GM18909 (cell line): ENCODE results near the gene RTN4RL2.
"Not testable (repeated sequence)": the region's sequence is repeated elsewhere in the genome, so short reads cannot be mapped to it uniquely, and the experiment has no call there.

Source experiments
- ATAC-seq: cut with Tn5 transposase; IDR thresholded peaks from one replicate; pipeline ENCODE4 v1.9.1; 2021; ENCODE audit warnings: mild to moderate bottlenecking; ENCODE audit not compliant: unreplicated experiment, poor library complexity

The RTN4RL2 gene

DNA sequence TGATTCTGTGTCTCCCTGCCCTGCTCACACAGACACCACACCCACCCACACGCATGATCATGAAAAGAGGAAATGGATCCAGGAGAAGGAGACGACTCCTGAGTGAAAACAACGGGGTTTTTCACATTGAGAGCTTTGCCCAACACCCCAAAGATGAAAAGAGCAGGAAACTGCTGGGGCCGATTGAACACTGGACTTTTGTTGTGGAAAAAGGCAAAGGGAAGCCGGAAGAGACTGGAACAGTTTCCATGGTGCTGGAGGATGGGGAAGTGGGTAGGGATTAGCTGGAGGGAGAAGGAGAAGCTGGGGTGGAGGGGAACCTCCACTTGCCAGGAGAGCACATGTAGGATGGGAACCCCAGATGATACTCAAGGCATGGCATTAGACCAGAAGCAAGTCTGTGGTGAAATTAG is 28.2 kb upstream of the RTN4RL2 start:
- ATAC-seq: no peak

DNA sequence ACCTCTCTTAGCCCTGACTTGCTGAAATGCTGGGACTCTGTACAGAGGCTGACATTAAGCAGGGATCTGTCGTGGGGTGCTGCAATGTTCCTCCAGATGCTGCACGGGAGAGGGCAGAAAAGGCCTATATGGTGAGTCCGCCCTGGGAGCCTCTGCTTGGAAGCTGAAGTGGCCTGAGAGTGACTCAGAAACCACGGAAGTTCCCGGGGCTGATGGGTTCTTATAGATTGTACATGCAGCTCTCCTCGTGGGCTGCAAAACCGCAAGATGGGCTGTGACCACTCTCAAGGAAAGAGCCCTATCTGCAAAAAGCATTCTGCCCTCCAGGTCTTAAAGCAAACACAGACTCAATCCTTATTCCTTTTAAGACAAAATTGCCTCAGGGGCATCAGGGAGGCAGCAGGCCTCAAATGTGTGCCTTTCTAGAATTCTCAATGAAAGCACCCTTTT is 27.6 kb upstream of the RTN4RL2 start:
- ATAC-seq: peak; percentile 41

DNA sequence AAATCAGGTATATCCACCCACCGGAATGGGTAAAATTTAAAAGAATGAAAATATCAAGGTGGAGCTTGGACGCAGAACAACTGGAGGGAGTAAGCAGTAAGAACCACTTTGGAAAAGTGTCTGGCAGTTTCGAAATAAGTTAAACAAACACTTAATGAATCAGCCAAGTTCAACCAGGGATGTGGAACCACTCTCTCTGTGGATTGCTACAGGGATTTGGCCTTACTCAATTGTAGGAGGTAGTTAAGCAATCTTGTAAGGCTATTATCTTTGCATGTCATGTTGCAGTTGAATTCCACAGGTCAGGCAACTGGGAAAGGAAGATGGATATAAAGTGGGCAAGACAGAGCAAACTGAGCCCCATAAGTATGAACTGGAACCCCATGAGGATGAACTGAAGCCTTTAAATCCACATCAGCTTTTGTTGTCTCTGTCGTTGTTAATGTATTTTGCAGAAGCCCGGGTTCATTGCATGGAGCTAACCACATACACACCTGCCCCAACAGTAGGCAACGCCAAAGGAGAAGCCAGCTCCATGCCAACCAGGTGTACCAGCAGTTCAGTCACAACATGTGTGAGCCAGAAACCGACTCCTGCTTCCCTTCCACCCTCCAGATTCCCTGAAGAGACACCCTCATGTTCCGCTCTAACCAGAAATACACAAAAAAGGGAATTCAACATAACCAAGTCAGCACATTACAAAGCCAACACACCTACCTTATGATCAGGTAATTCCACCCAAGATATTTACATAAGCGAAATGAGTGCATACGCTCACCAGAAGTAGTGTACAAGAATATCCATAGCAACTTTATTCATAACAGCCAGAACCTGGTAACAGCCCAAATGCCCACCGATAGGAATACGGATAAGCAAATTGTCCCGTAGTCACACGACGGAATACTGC is 25.4 kb upstream of the RTN4RL2 start:
- ATAC-seq: no peak

DNA sequence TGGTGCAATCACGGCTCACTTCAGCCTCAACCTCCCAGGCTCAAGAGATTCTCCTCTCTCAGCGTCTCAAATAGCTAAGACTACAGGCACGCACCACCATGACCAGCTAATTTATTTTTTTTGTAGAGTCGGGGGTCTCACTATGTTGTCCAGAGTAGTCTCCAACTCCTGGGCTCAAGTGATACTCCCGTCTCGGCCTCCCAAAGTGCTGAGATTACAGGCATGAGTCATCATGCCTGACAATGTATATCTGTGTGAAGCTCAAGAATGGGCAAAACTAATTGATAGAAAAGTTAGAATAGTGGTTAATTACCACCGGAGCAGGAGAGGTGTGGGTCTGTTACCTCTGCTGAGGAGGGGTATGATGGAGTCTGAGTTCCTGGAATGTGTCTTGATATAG is 24.3 kb upstream of the RTN4RL2 start:
- no peak for ATAC-seq

DNA sequence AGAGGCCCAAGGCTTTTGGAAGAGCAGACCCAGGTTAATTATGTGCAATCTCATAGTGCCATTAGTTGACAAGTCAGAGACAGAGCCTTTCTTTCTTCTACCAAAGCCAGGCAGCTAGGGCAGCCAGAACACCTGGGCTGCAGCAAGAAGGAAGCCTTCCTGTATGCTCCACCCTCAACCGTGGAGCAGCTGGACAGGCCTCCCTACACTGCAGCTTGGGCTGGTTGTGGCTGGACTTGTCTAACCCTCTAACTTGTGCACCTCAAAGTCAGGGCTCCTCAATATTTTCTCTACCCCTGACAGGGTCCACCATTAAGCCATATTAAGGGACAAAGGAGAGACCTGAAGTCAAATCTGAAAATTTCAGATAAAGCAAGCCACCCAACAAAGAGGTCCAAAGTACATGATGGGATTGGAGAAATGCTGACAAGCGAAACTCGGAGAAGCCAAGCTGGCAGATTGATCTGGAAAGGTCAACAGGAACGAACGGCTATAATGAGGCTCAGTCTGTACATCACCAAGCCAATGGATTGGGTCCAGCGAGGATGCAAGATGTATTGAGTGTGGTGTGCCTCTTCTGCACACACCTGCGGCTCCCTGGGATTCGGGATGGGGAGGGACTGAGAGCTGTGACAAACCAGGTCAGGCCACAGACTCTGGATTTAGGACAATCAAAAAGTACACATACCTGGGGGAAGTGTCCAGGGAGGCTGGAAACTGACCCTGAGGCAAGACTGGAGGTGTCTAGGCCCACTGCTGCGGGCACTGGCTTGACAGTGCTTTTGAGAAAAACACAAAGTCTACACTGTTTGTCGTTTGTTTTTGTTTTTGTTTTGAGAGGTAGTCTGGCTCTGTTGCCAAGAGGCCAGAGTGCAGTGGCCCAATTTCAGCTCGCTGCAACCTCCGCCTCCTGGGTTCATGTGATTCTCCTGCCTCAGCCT is 21.7 kb upstream of the RTN4RL2 start:
- no peak for ATAC-seq

DNA sequence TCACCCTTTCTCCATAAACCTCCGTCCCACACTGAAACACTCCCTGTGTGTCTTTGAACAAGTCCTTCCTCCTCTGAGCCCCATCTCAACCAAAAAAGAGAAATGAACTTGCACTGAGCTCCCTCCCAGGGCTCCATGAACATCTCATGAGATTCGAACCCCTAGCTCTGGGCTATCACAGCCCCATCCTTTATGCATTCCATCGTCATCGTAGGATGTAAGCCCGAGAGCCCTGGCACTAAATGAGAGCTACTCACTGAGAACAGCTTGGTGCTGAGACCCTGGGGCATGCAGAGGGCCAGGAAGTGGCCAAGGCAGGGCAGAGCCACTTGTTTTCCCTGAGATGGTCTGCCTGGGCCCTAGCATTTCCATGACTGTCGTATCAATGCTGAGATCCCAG is 20.5 kb upstream of the RTN4RL2 start:
- no peak for ATAC-seq

DNA sequence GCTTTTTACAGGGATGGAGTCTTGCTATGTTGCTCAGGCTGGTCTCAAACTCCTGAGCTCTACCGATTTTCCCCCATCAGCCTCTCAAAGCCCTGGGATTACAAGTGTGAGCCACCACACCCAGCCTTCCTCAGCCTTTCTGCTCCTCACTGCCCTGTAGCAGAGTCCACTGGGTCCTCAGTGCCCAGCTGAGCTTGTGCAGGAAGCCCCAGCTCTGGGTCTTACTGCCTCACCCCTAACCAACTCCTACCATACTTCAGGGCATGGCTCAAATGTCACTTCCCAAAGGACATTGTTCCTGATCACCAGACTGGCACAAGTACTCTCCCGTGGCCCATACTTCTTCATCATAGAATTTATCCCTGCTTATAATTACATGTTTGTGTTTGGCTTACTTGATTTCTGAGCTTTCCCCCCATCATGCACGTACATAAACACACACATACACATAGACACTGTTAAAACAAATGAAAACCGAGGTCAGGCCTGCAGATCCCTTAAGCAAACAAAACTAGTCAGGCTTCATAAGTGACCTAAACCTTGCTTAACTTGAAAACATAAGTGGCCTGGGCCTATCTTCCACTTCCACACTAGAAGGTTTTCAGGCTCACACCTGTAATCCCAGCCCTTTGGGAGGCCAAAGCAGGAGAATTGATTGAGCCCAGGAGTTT is 19.4 kb upstream of the RTN4RL2 start:
- no peak for ATAC-seq

DNA sequence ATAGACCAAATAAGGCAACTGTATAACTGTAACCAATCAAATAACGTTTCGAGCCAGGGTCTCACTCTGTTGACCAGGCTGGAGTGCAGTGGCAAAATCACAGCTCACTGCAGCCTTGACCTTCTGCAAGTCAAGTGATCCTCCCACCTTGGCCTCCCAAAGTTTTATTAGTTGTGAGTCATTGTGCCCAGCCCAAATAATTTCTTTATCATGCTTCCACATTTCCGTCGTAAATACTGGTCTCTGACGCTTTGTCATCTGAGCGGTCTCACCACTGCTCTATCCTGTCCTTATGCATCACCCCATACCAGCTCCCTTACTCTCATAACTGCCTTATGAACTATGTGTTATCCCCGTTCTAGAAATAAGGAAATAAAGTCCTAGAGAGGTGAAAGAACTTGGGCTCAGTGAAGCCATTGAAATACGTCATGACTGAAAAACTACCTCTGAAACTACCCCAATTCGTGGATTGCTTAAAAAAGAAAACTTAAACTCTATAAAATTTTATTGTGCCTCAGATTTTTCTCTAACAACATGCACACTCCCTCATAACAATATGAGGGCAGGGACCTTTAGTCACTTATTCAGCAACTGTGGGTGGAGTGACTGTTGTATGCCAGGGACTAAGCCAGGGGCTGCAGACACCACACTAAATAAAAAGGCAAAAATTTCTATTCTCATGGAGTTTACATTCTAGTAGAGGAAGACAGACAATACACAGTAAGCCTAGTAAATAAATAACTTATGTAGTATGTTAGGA is 15.8 kb upstream of the RTN4RL2 start:
- ATAC-seq: no peak

DNA sequence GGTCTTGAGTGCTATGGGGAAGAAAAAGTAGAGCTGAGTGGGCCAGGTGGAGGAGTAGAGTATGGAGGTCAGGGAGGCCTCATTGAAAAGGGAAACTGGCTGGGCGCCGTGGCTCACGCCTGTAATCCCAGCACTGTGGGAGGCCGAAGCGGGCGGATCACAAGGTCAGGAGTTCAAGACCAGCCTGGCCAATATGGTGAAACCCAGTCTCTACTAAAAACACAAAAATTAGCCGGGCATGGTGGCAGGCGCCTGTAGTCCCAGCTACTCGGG is 15.3 kb upstream of the RTN4RL2 start:
- ATAC-seq: not testable (repeated sequence)

DNA sequence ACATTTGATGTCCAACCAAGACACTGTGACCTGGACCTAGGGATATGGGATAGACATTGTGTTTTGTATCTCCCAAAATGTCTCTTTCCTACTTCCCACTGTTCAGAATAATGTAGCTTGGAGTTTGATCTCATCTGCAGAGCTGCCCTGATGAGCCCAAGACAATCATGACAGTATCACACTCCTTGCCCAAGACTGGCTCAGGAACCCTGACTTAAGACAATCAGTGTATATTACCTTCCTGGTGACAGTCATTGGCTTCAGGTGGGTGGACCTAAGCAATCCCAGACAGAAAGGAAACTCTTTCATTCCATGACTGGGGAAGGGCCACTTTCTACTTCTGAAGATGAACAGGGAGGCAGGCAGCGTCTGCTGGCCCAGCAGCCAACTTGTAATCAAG is 14.3 kb upstream of the RTN4RL2 start:
- no peak for ATAC-seq

DNA sequence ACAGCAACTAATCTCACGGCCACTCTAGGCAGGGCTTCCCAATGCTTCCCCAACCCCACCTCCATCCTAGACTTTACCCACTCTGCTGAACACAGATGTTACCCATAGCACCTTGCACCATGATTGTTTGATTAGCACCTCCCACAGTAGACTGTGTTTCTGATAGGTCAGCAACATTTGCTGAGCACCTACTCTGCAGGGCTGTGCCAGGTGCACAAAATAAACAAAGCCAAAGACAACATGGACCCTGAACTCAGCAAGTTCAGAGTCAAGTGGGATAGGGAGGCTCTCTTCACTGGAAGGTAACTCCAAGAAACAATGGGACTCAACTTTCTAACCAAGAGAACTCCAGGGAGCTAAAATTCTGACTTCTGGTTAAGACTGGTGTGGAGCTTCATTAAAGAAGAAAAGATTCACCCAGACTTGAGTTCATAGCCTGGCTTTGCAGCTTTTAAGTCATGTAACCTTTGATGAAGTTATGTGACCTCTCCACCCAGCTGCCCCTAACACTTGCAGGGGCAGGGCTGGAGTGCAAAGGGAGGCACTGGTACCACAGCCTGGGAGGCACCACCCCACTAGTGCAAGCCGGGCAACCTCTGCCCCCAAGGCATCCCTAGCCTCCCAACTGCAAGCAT is 6.7 kb upstream of the RTN4RL2 start:
- ATAC-seq: no peak

DNA sequence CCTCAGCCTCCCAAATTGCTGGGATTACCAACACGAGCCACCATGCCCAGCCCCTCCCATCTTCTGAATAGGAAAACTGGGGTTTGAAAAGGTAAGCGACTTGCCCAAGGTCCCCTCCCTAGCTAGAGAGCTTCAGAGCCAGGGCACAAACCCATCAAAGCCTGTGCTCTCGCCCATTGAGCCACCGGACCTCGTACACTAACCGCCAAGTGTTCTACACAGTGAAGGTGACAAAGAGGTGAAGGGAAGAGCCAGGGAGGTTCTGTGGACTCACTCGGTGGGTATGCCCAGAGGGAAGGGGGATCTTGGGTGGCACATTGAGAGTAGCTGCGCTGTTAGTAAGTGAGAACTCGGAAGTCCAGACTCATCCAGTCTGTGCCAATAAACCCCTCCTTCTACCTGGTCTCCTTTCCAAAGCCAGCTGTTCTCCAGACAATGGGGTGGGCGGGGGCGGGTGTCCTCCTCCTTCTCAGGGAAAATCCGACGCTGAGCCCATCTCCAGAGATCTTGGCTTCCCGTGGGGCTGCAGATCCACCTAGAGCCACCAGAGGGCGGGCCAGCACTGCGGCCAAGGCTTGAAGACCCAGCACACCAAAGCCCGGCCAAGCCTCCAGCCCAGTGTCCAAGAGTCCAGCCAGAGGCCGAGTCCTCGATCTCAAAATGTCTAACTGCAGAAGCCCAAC is 3.2 kb upstream of the RTN4RL2 start:
- peak; percentile 77 for ATAC-seq

DNA sequence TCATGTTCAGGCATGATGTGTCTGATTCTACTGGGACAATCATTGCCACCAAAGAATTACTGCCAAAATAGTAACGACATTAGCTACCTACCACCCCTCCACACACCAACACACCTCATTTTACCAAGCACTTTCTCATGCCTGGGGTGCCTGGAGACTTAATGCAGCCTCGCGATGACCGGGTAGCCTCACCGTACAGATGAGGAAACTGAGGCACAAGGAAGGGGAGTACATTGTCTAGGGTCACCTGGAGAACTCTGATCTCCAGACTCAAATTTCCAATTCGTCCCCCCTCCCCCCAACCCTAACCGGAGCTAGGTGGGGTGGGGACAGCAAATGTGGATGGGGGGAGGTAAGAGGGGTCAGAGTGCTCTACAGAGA is 2.7 kb upstream of the RTN4RL2 start:
- ATAC-seq: peak; percentile 31

DNA sequence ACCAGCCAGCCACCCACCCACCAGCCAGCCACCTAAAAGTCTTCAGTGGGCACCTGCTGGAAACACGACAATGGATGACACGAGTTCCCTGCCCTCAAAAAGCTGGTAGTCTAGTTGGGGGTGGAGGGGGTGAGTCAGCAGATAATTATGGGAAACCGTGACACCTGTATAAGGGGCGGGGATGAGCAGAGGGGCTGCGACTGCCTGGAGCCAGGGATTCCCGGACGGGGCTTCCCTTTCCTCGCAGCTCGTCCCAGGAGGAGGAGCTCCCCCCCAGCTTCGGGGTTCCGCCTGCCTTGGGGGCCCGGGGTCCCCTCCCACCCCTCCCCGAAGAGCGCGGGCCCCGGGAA is 2.3 kb upstream of the RTN4RL2 start:
- ATAC-seq: no peak

DNA sequence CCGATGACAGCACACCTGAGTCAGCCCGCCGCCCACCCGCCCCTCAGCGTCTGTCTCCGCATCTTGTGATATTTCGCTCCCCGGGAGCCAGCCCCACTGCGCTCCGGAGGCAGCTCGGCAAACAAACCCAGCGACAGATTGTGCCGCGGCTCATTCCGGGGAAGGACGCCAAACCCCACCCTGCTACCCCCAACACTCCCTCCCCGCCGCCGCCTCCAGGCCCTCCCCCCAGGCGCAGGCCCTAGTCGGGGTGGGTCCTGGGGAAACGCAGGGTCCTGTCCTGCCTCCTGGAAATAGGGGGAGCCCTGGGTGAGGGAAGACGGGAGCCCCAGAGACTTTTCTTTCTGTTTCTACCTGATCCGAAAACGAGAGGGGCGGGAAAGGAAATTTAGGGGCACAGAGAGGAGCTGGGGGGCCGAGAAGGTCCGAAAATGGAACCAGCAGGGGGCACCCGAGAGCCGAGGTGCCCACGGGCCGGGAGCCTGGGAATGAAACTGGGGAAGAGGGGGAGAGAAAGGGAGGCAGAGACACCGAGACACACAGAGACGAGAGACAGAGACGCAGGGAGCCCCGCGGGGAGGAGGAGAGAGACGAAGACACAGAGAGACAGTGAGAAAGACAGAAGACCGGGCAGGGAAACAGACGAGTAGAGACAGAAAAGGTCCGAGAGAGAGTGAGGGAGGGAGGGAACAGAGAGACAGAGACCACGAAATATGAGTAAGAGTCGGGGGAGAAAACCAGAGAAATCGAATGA is 1.7 kb upstream of the RTN4RL2 start:
- no peak for ATAC-seq

DNA sequence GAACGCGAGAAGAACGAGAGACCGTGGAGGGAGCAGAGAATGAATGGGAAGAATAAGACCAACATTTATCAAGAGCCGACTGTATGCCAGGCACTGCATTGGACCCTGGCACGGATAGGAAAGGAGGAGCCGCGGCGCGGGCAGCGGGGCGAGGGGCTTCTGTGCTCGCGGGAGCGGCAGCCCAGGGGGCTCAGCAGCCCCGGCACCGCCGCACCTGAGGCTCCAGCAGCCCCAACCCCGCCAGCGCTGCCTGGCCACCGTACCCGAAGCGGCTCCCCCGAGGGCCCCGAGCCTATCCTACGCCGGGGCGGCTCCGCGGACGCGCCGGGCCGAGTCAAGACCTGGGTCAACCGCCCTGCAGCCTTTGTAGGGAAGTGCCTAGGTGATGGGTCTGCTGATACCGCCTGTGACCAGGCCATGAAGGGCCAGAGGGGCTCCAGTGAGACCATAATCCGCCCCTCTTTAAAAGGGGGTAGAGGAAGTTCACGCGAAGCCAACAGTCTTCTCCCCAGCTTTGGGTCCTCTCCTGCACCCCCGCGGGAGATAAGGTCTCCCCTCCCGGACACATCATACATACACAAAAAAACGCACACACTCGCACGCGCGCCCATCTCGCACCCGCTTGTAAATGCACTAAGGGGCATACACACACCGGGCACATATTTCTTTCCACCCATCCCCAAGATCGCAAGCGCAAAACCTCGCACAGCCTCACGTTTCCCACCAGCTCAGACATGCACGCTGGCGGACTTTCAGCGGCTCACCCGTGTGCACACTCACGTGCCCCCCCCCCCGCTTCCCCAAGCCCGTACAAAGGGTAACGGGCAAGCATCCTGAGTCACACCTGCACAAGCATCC is 935 bp upstream of the RTN4RL2 start:
- no peak for ATAC-seq
